ENCODE results near the gene PSAPL1. TPM values are rescaled to one million over a fixed set of nuclear protein-coding genes. Genes with fewer than 3 reads are reported as not detected.

PSAPL1 gene
- total and polyA plus RNA-seq, 9 of the 15 experiments (the other 6 are each of a cell fraction or from before 2014, with no cell fraction given): not detected

DNA sequence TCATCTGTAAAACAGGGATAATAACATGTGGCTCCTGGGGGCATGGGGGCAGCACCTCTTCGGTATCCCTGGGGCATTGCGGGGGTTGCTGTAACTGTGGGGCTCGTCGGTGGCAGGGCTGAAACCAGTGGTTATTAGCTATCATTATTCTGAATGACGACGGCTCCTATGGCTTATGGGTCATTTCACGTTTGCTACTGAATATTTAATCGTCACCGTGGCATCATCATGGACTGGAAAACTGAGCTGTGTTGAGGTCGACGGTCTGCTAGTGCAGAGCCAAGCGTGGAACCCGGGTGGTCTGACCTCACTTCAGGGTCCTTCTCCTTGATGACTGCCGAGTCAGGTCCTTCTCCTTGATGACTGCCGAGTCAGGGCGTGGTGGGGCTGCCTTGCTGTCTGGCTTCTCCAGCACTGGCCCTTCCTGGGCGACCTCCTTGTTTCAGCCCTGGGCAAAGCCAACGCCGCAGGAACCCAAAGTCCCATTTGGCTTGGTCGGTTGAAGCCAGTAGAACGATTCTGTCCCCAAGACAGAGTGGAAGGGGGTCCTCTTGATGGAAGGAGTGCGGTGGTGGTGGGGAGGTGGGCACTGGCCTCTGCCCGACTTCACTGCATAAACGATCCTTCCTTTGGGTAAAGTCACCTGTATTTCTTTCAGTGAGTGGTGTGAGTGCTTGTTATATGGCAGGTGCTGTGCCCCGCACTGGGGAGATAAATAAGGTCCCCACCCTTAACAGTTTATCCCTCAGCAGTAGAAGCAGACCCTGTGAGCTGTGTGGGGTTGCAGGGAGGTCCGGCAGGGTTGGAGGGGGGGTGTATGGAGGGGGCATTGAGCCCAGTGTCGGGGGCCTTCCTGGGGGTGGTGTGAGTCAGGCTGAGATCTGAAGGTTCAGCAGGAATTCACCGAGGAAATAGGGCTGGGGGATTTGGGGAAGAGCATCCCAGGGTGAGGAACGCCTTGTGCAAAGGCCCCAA is 40.8 kb downstream of the PSAPL1 start (continued):
- TF ChIP-seq, protein P1, sequence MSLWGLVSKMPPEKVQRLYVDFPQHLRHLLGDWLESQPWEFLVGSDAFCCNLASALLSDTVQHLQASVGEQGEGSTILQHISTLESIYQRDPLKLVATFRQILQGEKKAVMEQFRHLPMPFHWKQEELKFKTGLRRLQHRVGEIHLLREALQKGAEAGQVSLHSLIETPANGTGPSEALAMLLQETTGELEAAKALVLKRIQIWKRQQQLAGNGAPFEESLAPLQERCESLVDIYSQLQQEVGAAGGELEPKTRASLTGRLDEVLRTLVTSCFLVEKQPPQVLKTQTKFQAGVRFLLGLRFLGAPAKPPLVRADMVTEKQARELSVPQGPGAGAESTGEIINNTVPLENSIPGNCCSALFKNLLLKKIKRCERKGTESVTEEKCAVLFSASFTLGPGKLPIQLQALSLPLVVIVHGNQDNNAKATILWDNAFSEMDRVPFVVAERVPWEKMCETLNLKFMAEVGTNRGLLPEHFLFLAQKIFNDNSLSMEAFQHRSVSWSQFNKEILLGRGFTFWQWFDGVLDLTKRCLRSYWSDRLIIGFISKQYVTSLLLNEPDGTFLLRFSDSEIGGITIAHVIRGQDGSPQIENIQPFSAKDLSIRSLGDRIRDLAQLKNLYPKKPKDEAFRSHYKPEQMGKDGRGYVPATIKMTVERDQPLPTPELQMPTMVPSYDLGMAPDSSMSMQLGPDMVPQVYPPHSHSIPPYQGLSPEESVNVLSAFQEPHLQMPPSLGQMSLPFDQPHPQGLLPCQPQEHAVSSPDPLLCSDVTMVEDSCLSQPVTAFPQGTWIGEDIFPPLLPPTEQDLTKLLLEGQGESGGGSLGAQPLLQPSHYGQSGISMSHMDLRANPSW (CRISPR knock-in tag; IDR thresholded peaks at IDR 0.05): no peak

DNA sequence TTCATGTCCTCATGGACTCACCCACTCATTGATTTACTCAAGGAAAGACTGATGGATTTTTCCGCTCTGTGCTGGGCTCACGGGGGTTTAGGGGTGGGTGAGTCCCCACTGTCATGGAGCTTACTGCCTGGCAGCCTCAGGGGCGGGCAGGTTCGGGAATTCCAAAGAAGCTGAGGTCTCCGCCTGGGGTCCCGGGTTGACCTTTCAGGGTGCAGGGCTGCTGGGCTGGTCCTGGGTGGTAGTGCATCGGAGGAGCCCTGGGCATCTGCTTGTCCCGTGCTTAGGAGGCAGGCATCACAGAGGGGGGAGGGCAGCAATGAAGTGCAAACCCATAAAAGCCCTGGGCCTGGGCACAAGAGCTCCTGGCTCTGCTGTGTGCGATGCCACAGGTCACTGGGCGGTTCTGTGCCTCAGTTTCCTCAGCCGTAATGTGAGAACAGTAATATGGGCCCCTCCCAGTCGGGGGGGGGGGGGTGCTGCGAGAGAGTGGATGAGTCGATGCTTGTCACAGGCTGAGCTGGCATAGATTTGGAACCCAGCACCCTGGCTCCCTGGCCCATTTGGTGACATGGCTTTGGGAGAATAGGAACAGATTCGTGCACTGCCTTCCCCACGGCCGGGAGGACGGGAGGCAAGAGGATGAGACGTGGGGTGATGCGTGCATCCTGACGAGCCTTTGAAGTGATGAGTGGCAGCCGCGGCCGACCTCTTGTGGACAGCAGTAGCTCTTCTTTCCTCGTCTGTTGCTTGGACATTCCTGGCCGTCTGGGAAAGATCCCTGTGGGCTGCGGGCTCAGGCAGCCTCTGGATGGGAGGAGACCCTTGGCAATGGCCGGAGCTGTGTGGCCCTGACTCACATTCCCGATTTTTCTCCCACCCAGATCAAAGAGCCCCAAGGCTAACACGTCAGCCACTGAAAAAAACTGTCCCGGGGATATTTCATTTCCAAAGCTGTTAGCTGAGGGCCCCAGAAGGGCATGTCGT is 42.0 kb downstream of the PSAPL1 start:
- ChIA-PET POLR2A (interaction anchor here (0.6 to 1.1 kb wide), 2 partner anchors 19 to 166 kb away, joined by 3 read pairs; no protein-coding TSS in a partner anchor), CTCF (ENCODE audit: low intra/inter-chr PET ratio) (no interaction called here)
- Histone ChIP-seq H3K27me3 (ENCODE audit: control insufficient read depth in 2 of 2, insufficient read depth in 2 of 2, low read length in 2 of 2) (peaks cover 12 to 65% of the 10 kb centered on the region in 2 experiments; a peak in 4 of 5 replicates), H3K9ac (ENCODE audit: insufficient read depth in 1 of 2, low read depth in 2 of 2, low read length in 2 of 2) (no peak overlapping the region), H2AFZ (ENCODE audit: low read depth, low read length) (no peak overlapping the region), H4K20me1 (replicated peaks; ENCODE audit: control insufficient read depth, insufficient read depth, low read length) (peaks cover 8% of the 10 kb centered on the region), H3K27ac (ENCODE audit: extremely low read depth, low read depth, low read length) (no peak overlapping the region), H3K79me2 (ENCODE audit: control insufficient read depth, insufficient read depth, low read length) (no peaks in the 10 kb centered on the region), H3K9me1 (ENCODE audit: control insufficient read depth, insufficient read depth, low read length) (no peaks in the 10 kb centered on the region), H3K36me3 (ENCODE audit: control insufficient read depth, insufficient read depth, low read length) (no peaks in the 10 kb centered on the region), H3K4me1 (replicated peaks in 1 of 2; ENCODE audit: control insufficient read depth in 2 of 2, insufficient read depth in 2 of 2, low read length in 2 of 2) (no peaks in the 10 kb centered on the region; a peak in 1 of 5 replicates), H3K4me2 (ENCODE audit: insufficient read depth, low read length) (no peak overlapping the region), H3K9me3 (replicated peaks; ENCODE audit: control insufficient read depth, insufficient read depth, low read depth, low read length) (no peaks in the 10 kb centered on the region), H3K4me3 (no peak overlapping the region)
- peak in 1 of 4 experiments; percentile 5 for DNase-seq (ENCODE audit: extremely low read depth in 1 of 4, low spot score in 3 of 4)
- no peak for ATAC-seq
- in situ Hi-C loops (cut with MboI): no loop called here
- under 1% methylated on average over 32 of the region's 32 CpGs for WGBS (ENCODE audit: insufficient coverage, low coverage, missing lambda C conversion rate)
- BruUV-seq (replicated peaks): no TSS peak
- FAIRE-seq: no peak
- intact Hi-C loops (cut with micrococcal nuclease): no loop called here
- TF ChIP-seq TFAM (CRISPR knock-in tag; conservative IDR thresholded peaks at IDR 0.05) (no peak), LCOR (CRISPR knock-in tag; IDR thresholded peaks at IDR 0.05) (no peak)
- TF ChIP-seq, protein P2, sequence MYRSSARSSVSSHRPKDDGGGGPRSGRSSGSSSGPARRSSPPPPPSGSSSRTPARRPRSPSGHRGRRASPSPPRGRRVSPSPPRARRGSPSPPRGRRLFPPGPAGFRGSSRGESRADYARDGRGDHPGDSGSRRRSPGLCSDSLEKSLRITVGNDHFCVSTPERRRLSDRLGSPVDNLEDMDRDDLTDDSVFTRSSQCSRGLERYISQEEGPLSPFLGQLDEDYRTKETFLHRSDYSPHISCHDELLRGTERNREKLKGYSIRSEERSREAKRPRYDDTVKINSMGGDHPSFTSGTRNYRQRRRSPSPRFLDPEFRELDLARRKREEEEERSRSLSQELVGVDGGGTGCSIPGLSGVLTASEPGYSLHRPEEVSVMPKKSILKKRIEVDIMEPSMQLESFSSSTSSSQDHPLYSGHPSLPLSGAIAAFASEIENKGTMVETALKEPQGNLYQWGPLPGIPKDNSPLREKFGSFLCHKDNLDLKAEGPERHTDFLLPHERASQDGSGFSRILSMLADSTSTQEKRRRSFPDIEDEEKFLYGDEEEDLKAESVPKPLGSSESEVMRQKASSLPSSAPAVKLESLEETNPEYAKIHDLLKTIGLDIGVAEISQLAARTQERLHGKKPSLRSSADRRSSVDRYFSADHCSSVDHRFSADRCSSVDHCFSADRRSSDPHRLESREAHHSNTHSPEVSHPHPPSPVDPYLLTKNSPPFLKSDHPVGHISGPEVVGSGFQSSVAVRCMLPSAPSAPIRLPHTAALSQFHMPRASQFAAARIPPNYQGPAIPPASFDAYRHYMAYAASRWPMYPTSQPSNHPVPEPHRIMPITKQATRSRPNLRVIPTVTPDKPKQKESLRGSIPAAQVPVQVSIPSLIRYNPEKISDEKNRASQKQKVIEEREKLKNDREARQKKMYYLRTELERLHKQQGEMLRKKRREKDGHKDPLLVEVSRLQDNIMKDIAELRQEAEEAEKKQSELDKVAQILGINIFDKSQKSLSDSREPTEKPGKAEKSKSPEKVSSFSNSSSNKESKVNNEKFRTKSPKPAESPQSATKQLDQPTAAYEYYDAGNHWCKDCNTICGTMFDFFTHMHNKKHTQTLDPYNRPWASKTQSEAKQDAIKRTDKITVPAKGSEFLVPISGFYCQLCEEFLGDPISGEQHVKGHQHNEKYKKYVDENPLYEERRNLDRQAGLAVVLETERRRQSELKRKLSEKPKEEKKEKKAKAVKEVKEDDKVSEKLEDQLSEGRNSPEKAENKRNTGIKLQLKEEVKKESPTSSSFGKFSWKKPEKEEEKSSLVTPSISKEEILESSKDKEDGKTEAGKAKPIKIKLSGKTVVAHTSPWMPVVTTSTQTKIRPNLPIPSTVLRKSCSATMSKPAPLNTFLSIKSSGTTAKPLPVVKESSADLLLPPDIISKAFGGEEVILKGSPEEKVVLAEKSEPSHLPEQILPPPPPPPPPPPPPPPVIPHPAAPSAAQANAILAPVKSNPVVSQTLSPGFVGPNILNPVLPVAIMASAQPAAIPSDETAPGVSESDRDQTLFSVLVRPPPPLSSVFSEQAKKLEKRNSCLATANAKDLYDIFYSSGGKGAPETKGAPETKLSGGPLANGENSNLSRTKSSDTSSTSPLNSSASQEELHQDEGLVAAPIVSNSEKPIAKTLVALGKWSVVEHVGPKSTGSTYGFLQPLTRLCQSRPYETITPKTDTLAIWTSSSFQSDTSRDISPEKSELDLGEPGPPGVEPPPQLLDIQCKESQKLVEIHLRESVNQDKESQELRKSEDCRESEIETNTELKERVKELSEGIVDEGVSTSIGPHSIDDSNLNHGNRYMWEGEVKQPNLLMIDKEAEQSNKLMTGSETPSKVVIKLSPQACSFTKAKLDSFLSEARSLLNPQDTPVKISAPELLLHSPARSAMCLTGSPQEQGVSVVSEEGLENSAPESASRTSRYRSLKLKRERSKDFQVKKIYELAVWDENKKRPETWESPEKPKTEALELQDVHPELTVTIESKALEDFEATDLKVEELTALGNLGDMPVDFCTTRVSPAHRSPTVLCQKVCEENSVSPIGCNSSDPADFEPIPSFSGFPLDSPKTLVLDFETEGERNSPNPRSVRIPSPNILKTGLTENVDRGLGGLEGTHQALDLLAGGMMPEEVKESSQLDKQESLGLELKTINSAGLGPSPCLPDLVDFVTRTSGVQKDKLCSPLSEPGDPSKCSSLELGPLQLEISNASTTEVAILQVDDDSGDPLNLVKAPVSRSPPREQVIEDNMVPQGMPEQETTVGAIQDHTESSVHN (IDR thresholded peaks at IDR 0.05; ENCODE audit: borderline replicate concordance in 1 of 2, low read depth in 1 of 2): no peak
